ENCODE data around the gene EPM2AIP1. TPM values are rescaled to one million over a fixed set of nuclear protein-coding genes. Genes with fewer than 3 reads are reported as not detected.

The EPM2AIP1 gene
- total and polyA plus RNA-seq, 9 of the 15 experiments (the other 6 are each of a cell fraction or from before 2014, with no cell fraction given) = 6.7 to 44.8 (median 25.2) TPM

DNA sequence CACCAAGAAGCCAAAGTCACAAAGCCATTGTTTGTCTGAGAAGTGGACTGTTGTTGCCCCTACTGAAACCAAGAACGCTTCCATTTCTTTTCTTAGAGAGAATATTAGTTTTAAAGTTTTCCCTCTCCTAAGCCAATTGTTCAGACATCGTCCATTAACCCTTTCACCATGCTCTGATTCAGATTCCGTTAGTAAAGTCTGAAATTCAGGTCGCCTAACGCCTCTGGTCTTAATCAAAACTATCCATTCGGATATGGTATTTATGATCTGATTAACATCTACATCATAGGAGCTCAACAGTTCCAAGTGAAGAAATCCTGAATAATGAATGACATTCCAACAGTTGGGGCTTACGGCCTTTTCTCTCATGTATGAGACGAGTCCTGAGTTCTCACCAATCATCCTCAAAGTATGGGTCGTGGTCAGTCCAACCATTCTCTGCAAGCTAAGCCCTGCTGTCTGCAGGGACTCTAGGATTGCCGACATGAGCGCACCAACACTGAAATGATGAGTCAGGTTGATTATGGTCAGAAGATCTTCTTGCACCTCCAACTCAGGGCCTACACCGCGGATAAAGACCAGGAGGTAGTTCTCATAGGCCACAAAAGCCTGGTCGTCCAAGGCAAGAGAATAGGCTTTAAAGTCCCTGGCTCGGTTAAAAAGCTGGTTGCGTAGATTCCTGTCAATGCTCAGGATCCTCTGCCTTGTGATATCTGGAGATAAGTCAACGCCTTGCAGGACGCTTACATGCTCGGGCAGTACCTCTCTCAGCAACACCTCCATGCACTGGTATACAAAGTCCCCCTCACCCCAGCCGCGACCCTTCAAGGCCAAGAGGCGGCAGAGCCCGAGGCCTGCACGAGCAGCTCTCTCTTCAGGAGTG is 767 bp downstream of the EPM2AIP1 start (continued):
- TF ChIP-seq RERE (CRISPR knock-in tag; IDR thresholded peaks at IDR 0.05; ENCODE audit: borderline replicate concordance) (peak; percentile 14; the same call in 1 of the 2 replicates), ZKSCAN8 (CRISPR knock-in tag; IDR thresholded peaks at IDR 0.05) (no peak), HDAC3 (IDR thresholded peaks at IDR 0.05; ENCODE audit: borderline replicate concordance, partially characterized antibody) (no peak), KDM4B (IDR thresholded peaks at IDR 0.05; ENCODE audit: borderline replicate concordance in 2 of 2, low read depth in 1 of 2) (no peak), BRD4 (IDR thresholded peaks at IDR 0.05) (0 out of 2 replicates have a peak, but pooled peaks have one; percentile 88), CHD1 (IDR thresholded peaks at IDR 0.05; ENCODE audit: low read length) (peak; percentile 61), DIDO1 (tag; IDR thresholded peaks at IDR 0.05; ENCODE audit: low read depth) (no peak), YY1 (IDR thresholded peaks at IDR 0.05; ENCODE audit: borderline replicate concordance in 1 of 3, control insufficient read depth in 1 of 3, extremely low read depth in 1 of 3, insufficient read depth in 3 of 3, insufficient read length in 1 of 3, insufficient replicate concordance in 2 of 3, low read depth in 1 of 3, low read length in 2 of 3) (peak in 1 of 3 experiments; percentile 56), HDGF (IDR thresholded peaks at IDR 0.05) (peak; percentile 15; the same call in 1 of the 2 replicates), FIP1L1 (IDR thresholded peaks at IDR 0.05; ENCODE audit: low read depth, low read length, poor library complexity, severe bottlenecking) (no peak), NCOA1 (IDR thresholded peaks at IDR 0.05; ENCODE audit: low read depth) (no peak), MEF2A (IDR thresholded peaks at IDR 0.05; ENCODE audit: control insufficient read depth, low read depth, low read length) (no peak), ZZZ3 (IDR thresholded peaks at IDR 0.05) (no peak; the same call in 1 of the 2 replicates), MYNN (IDR thresholded peaks at IDR 0.05) (no peak), MYNN (CRISPR knock-in tag; IDR thresholded peaks at IDR 0.05) (no peak), PCBP2 (IDR thresholded peaks at IDR 0.05; ENCODE audit: low read depth, low read length, poor library complexity, severe bottlenecking) (no peak), RFX5 (IDR thresholded peaks at IDR 0.05; ENCODE audit: low read depth, low read length) (no peak)
- TF ChIP-seq, protein P1, sequence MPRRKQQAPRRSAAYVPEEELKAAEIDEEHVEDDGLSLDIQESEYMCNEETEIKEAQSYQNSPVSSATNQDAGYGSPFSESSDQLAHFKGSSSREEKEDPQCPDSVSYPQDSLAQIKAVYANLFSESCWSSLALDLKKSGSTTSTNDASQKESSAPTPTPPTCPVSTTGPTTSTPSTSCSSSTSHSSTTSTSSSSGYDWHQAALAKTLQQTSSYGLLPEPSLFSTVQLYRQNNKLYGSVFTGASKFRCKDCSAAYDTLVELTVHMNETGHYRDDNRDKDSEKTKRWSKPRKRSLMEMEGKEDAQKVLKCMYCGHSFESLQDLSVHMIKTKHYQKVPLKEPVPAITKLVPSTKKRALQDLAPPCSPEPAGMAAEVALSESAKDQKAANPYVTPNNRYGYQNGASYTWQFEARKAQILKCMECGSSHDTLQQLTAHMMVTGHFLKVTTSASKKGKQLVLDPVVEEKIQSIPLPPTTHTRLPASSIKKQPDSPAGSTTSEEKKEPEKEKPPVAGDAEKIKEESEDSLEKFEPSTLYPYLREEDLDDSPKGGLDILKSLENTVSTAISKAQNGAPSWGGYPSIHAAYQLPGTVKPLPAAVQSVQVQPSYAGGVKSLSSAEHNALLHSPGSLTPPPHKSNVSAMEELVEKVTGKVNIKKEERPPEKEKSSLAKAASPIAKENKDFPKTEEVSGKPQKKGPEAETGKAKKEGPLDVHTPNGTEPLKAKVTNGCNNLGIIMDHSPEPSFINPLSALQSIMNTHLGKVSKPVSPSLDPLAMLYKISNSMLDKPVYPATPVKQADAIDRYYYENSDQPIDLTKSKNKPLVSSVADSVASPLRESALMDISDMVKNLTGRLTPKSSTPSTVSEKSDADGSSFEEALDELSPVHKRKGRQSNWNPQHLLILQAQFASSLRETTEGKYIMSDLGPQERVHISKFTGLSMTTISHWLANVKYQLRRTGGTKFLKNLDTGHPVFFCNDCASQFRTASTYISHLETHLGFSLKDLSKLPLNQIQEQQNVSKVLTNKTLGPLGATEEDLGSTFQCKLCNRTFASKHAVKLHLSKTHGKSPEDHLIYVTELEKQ (CRISPR knock-in tag; IDR thresholded peaks at IDR 0.05) = no peak
